AG10803 (cell line): ENCODE measurements around the gene IDH3G.

Source experiments
- DNase-seq: peaks from one replicate; pipeline ENCODE4 v3.0.0; 2010; ENCODE audit warnings: low read depth
- H3K4me3 ChIP-seq: 2 replicates; pipeline ENCODE4 v1.5.1; 2011; ENCODE audit warnings: mild to moderate bottlenecking, low read length, control low read depth
- TF ChIP-seq, protein P1 (sequence below): conservative IDR thresholded peaks from 2 replicates; pipeline ENCODE4 v1.5.1; 2011; ENCODE audit warnings: mild to moderate bottlenecking, low read length, control low read depth, inconsistent platforms

The IDH3G gene

DNA sequence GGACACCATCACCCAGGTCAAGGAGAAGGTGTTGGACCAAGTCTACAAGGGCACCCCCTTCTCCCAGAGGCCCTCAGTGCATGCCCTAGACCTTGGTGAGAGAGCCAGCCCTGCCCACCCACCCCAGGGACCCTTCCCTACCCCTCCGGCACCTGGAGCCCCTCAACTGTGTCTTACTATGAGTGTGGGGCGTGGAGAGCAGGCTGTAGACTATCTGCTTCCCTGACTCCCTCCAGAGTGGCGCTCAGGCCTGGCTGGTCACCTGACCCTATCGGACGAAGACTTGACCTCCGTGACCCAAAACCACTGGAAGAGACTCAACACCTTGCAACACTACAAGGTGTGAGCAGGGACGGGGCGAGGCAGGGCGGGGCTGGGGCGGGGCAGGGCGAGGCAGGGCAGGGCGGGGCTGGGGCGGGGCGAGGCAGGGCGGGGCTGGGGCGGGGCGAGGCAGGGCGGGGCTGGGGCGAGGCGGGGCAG lies 18.0 kb downstream of the IDH3G start:
- TF ChIP-seq, protein P1, sequence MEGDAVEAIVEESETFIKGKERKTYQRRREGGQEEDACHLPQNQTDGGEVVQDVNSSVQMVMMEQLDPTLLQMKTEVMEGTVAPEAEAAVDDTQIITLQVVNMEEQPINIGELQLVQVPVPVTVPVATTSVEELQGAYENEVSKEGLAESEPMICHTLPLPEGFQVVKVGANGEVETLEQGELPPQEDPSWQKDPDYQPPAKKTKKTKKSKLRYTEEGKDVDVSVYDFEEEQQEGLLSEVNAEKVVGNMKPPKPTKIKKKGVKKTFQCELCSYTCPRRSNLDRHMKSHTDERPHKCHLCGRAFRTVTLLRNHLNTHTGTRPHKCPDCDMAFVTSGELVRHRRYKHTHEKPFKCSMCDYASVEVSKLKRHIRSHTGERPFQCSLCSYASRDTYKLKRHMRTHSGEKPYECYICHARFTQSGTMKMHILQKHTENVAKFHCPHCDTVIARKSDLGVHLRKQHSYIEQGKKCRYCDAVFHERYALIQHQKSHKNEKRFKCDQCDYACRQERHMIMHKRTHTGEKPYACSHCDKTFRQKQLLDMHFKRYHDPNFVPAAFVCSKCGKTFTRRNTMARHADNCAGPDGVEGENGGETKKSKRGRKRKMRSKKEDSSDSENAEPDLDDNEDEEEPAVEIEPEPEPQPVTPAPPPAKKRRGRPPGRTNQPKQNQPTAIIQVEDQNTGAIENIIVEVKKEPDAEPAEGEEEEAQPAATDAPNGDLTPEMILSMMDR: no peak
- no peak for DNase-seq
- no peak overlapping the region for H3K4me3 ChIP-seq

DNA sequence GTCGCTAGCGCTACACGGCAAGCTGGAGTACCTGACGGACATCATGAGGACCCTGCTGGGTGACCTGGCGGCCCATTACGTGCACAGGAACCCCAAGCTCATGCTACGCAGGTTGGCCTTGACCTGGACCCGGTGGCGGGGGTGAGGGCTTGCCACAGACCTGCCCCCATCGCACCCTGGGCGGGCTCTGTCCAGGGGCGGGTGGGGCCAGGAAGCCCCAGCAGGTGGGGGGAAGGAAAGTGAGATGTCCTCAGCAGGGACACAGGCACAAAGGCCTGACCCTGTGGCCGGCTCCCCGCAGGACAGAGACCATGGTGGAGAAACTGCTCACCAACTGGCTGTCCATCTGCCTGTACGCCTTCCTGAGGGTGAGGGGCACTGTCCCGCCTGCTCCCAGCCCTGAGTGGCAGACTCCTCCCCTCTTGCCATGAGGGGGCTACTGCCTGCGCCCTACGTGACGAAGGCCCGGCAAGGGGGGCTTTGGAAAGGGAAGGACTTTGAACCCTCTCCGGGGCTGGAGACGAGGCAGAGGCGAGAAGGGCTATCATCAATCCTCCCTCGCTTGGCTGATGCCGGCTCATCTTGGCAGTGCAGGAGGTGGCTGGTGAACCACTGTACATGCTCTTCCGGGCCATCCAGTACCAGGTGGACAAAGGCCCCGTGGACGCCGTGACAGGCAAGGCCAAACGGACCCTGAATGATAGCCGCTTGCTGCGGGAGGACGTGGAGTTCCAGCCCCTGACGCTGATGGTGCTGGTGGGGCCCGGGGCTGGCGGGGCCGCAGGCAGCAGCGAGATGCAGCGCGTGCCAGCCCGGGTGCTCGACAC lies 18.7 kb downstream of the IDH3G start:
- TF ChIP-seq, protein P1: no peak
- H3K4me3 ChIP-seq: no peak overlapping the region
- DNase-seq: no peak

DNA sequence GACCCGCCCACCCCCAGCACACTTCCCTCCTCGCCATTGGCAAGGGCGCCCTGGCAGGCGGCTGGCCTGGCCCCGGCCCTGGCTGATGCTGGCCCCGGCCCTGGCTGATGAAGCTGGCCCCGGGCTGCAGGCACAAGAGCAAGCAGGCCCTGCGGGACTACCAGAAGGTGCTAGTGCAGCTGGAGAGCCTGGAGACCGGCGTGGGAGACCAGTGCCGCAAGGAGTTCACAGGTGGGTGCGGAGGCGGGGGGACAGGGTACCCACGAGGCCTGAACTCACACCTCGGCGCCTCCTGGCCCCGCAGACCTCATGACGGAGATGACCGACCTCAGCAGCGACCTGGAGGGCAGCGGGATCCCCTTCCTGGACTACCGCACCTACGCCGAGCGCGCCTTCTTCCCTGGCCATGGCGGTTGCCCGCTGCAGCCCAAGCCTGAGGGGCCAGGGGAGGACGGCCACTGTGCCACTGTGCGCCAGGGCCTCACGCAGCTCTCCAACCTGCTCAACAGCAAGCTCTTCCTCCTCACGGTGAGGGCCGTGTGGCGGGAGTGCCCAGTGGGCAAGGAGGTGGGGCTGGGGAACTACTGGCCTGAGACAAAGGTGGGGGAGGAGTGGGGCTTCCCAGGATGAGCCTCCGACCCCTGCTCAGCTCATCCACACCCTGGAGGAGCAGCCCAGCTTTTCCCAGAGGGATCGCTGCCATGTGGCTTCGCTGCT lies 19.4 kb downstream of the IDH3G start:
- DNase-seq: no peak
- TF ChIP-seq, protein P1: no peak
- H3K4me3 ChIP-seq: no peak overlapping the region

DNA sequence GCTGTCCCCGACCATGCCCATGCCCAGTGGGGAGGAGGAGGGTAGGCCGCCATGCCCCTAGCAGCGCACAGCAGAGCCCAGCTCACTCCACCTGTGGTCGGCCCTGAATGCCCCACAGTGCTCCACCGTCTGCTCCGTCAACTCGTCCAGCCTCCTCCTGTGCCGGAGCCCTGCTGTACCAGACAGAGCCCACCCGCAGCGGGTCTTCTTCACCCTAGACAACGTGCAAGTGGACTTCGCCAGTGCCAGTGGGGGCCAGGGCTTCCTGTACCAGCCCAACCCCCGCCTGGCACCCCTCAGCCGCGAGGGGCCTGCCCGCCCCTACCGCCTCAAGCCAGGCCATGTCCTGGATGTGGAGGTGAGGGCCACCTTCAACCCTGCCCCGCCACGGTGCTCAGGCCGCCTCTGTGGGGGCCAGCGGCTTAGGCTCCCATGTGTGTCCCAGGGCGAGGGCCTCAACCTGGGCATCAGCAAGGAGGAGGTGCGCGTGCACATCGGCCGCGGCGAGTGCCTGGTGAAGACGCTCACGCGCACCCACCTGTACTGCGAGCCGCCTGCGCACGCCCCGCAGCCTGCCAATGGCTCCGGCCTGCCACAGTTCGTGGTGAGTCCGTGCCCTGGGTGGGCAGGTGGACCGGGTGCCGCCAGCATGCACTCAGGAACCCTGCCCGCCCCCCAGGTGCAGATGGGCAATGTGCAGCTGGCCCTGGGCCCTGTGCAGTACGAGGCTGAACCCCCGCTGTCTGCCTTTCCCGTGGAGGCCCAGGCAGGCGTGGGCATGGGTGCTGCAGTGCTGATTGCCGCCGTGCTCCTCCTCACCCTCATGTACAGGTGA lies 20.2 kb downstream of the IDH3G start:
- TF ChIP-seq, protein P1: no peak
- DNase-seq: no peak
- H3K4me3 ChIP-seq: no peak overlapping the region

DNA sequence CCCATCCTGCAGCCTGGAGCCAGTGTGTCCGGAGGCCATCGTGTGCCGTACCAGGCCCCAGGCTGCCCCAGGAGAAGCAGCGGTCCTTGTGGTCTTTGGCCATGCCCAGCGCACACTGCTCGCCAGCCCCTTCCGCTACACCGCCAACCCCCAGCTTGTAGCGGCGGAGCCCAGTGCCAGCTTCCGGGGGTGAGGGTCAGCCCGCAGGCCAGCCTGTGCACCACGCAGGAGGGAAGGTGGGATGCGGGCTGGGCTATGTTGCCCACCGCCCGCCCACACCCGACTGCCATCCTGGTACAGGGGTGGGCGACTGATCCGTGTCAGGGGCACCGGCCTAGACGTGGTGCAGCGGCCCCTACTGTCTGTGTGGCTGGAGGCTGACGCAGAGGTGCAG lies 21.0 kb downstream of the IDH3G start:
- DNase-seq: no peak
- TF ChIP-seq, protein P1: no peak
- no peak overlapping the region for H3K4me3 ChIP-seq

DNA sequence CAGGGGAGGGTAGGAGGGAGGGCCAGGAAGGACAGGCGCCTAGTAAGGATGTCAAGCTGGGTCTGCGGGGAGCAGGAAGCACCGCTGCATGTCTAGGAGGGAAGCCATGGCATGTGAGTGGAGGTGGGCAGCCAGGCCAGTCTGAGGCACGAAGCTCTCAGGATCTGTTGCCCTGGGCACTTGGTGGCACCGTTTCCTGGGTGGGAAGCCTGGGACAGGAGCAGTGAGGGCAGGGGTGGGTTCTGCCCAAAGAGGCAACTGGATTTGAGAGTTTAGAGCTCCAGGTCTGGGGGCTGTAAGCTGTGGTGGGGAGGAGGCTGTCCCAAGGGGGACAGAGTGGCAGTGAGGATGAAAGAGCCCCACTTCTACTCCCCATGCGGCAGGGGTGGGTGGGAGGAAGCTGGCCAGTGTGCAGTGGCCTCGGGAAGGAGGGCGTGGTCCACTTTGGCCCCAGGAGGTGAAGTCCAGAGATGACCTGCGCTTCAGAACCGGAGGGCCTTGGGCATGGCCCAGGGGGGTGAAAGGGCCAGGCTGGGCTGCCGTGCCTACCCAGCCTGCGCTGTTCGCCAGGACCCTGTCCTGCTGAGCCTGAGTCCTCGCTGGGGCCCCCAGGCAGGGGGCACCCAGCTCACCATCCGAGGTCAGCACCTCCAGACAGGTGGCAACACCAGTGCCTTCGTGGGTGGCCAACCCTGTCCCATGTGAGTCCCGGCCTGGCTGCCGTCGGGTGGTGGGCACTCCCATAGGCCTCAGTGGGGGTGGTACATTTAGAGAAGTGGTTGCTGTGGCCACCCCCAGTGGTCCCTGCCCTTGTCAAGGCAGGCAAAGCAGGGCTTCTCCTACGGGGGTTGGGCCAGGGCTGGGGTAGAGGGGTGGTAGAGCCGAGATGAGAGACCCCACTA lies 21.6 kb downstream of the IDH3G start:
- H3K4me3 ChIP-seq: no peak overlapping the region
- no peak for DNase-seq
- TF ChIP-seq, protein P1: no peak
